Loucy (cell line): ENCODE measurements around the gene IL1RAPL2.

Experiments used
- EZH2phosphoT487 ChIP-seq: fragments of 200-600 bp; IDR thresholded peaks from 2 replicates; pipeline ENCODE4 v1.6.1; 2018; ENCODE audit warnings: antibody characterized with exemption, mild to moderate bottlenecking, moderate library complexity, borderline replicate concordance
- TF ChIP-seq, protein P1 (sequence below): fragments of 200-600 bp; sonication (generic); conservative IDR thresholded peaks from 2 replicates; pipeline ENCODE4 v1.5.1; 2014; ENCODE audit warnings: mild to moderate bottlenecking, antibody characterized with exemption, low read length

GRCh38 chrX:104854790-104855340 lies 288.9 kb downstream of the IL1RAPL2 start:
- TF ChIP-seq, protein P1, sequence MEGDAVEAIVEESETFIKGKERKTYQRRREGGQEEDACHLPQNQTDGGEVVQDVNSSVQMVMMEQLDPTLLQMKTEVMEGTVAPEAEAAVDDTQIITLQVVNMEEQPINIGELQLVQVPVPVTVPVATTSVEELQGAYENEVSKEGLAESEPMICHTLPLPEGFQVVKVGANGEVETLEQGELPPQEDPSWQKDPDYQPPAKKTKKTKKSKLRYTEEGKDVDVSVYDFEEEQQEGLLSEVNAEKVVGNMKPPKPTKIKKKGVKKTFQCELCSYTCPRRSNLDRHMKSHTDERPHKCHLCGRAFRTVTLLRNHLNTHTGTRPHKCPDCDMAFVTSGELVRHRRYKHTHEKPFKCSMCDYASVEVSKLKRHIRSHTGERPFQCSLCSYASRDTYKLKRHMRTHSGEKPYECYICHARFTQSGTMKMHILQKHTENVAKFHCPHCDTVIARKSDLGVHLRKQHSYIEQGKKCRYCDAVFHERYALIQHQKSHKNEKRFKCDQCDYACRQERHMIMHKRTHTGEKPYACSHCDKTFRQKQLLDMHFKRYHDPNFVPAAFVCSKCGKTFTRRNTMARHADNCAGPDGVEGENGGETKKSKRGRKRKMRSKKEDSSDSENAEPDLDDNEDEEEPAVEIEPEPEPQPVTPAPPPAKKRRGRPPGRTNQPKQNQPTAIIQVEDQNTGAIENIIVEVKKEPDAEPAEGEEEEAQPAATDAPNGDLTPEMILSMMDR: no peak
- no peak for TF ChIP-seq EZH2phosphoT487
